ENCODE results near the gene PPP1R8. TPM values are rescaled to one million over a fixed set of nuclear protein-coding genes. Genes with fewer than 3 reads are reported as not detected.
A peak's percentile ranks its signal among the peaks of the same experiment; 100 is the strongest.

The PPP1R8 gene
- total RNA-seq, 2 experiments from 2014 or later = 57.4 to 68.7 TPM

GRCh38 chr1:27882543-27882903 is 51.9 kb downstream of the PPP1R8 start:
- Mint-ChIP-seq H3K4me3 (no peak overlapping the region), H3K27ac (no peak overlapping the region), H3K36me3 (peaks cover 41% of the 10 kb centered on the region)

GRCh38 chr1:27883536-27883935 is 53.0 kb downstream of the PPP1R8 start:
- Mint-ChIP-seq H3K4me1 (peaks cover 41% of the 10 kb centered on the region), H3K27me3 (no peaks in the 10 kb centered on the region), H3K4me3 (no peak overlapping the region), H3K27ac (no peak overlapping the region), H3K36me3 (peaks cover 38% of the 10 kb centered on the region), H3K9me3 (ENCODE audit: low read depth) (no peaks in the 10 kb centered on the region)
- CTCF ChIA-PET = interaction anchor here (1.0 kb wide), 1 partner anchor 13 kb away, joined by 3 read pairs; no protein-coding TSS in a partner anchor
- no peak for ATAC-seq
- DNase-seq = no peak

More at GRCh38 chr1:27882543-27882903, 51.9 kb downstream of the PPP1R8 start:
- Mint-ChIP-seq H3K27me3 (no peaks in the 10 kb centered on the region), H3K9me3 (ENCODE audit: low read depth) (no peaks in the 10 kb centered on the region), H3K4me1 (peaks cover 42% of the 10 kb centered on the region)
- CTCF ChIA-PET = no interaction called here
- no peak for ATAC-seq
- DNase-seq = no peak

GRCh38 chr1:27884006-27884954 is 53.7 kb downstream of the PPP1R8 start:
- H3K9me3 Mint-ChIP-seq (ENCODE audit: low read depth) = no peaks in the 10 kb centered on the region
- CTCF ChIA-PET = no interaction called here
- H3K36me3 Mint-ChIP-seq = peaks cover 42% of the 10 kb centered on the region
- H3K4me3 Mint-ChIP-seq = no peak overlapping the region
- peaks cover 45% of the 10 kb centered on the region for H3K4me1 Mint-ChIP-seq
- DNase-seq (no peak), ATAC-seq (no peak)
- H3K27me3 Mint-ChIP-seq = no peaks in the 10 kb centered on the region
- H3K27ac Mint-ChIP-seq = peak overlapping the region; percentile 36

- CTCF ChIA-PET = no interaction called here
- Mint-ChIP-seq H3K27me3 (no peaks in the 10 kb centered on the region), H3K9me3 (ENCODE audit: low read depth) (no peaks in the 10 kb centered on the region), H3K27ac (peak overlapping the region; percentile 27), H3K36me3 (peaks cover 45% of the 10 kb centered on the region), H3K4me1 (peaks cover 50% of the 10 kb centered on the region), H3K4me3 (no peak overlapping the region)
- no peak for DNase-seq
- no peak for ATAC-seq
Observed at GRCh38 chr1:27885114-27885528, 54.5 kb downstream of the PPP1R8 start.

GRCh38 chr1:27885621-27886352 is 55.2 kb downstream of the PPP1R8 start:
- DNase-seq (no peak), ATAC-seq (no peak)
- peaks cover 54% of the 10 kb centered on the region for H3K4me1 Mint-ChIP-seq
- H3K4me3 Mint-ChIP-seq = no peak overlapping the region
- H3K36me3 Mint-ChIP-seq = peaks cover 48% of the 10 kb centered on the region
- H3K27ac Mint-ChIP-seq = peak overlapping the region; percentile 89
- CTCF ChIA-PET = interaction anchor here (0.6 to 1.2 kb wide), 3 partner anchors 12 to 53 kb away, joined by 3 to 7 read pairs (median 5); no protein-coding TSS in a partner anchor
- no peaks in the 10 kb centered on the region for H3K9me3 Mint-ChIP-seq (ENCODE audit: low read depth)
- H3K27me3 Mint-ChIP-seq = no peaks in the 10 kb centered on the region

- Mint-ChIP-seq H3K27me3 (no peaks in the 10 kb centered on the region), H3K27ac (peak overlapping the region; percentile 89), H3K4me3 (no peak overlapping the region), H3K9me3 (ENCODE audit: low read depth) (no peaks in the 10 kb centered on the region), H3K36me3 (peaks cover 52% of the 10 kb centered on the region), H3K4me1 (peaks cover 60% of the 10 kb centered on the region)
- peak; percentile 10 for ATAC-seq
- no peak for DNase-seq
- CTCF ChIA-PET = interaction anchor here (0.6 to 1.2 kb wide), 3 partner anchors 13 to 54 kb away, joined by 3 to 7 read pairs (median 5); no protein-coding TSS in a partner anchor
Observed at GRCh38 chr1:27886353-27886679, 55.7 kb downstream of the PPP1R8 start.

GRCh38 chr1:27886744-27887143 is 56.2 kb downstream of the PPP1R8 start:
- CTCF ChIA-PET = interaction anchor here (0.6 to 1.2 kb wide), 3 partner anchors 13 to 54 kb away, joined by 3 to 7 read pairs (median 5); no protein-coding TSS in a partner anchor
- Mint-ChIP-seq H3K36me3 (peaks cover 56% of the 10 kb centered on the region), H3K27ac (peak overlapping the region; percentile 89), H3K4me1 (peaks cover 64% of the 10 kb centered on the region), H3K4me3 (peak overlapping the region; percentile 50), H3K27me3 (no peaks in the 10 kb centered on the region), H3K9me3 (ENCODE audit: low read depth) (no peaks in the 10 kb centered on the region)
- DNase-seq (no peak), ATAC-seq (peak; percentile 25)

- peak overlapping the region; percentile 50 for H3K4me3 Mint-ChIP-seq
- H3K9me3 Mint-ChIP-seq (ENCODE audit: low read depth) = no peaks in the 10 kb centered on the region
- H3K4me1 Mint-ChIP-seq = peaks cover 71% of the 10 kb centered on the region
- CTCF ChIA-PET = interaction anchor here (1.2 kb wide), 1 partner anchor 30 kb away, joined by 7 read pairs; no protein-coding TSS in a partner anchor
- H3K27ac Mint-ChIP-seq = peak overlapping the region; percentile 89
- DNase-seq = peak; percentile 84
- peaks cover 62% of the 10 kb centered on the region for H3K36me3 Mint-ChIP-seq
- H3K27me3 Mint-ChIP-seq = no peaks in the 10 kb centered on the region
- ATAC-seq = peak; percentile 83
Observed at GRCh38 chr1:27887215-27888021, 56.8 kb downstream of the PPP1R8 start.

GRCh38 chr1:27889506-27889905 is 58.9 kb downstream of the PPP1R8 start:
- ATAC-seq (no peak), DNase-seq (no peak)
- no peak overlapping the region for H3K4me3 Mint-ChIP-seq
- H3K4me1 Mint-ChIP-seq = peaks cover 72% of the 10 kb centered on the region
- H3K36me3 Mint-ChIP-seq = peaks cover 71% of the 10 kb centered on the region
- CTCF ChIA-PET = interaction anchor here (1.8 kb wide), 1 partner anchor 16 kb away, joined by 6 read pairs; no protein-coding TSS in a partner anchor
- no peaks in the 10 kb centered on the region for H3K9me3 Mint-ChIP-seq (ENCODE audit: low read depth)
- H3K27ac Mint-ChIP-seq = peak overlapping the region; percentile 14
- no peaks in the 10 kb centered on the region for H3K27me3 Mint-ChIP-seq

- Mint-ChIP-seq H3K9me3 (ENCODE audit: low read depth) (no peaks in the 10 kb centered on the region), H3K27me3 (no peaks in the 10 kb centered on the region), H3K36me3 (peaks cover 65% of the 10 kb centered on the region), H3K27ac (peak overlapping the region; percentile 85), H3K4me3 (peak overlapping the region; percentile 10), H3K4me1 (peaks cover 57% of the 10 kb centered on the region)
- ATAC-seq (peak; percentile 31), DNase-seq (peak; percentile 69)
- CTCF ChIA-PET = interaction anchor here (1.2 to 1.8 kb wide), 4 partner anchors 18 to 33 kb away, joined by 4 to 10 read pairs (median 6); no protein-coding TSS in a partner anchor
Observed at GRCh38 chr1:27891196-27891889, 60.8 kb downstream of the PPP1R8 start.

GRCh38 chr1:27894521-27894920 is 63.9 kb downstream of the PPP1R8 start:
- Mint-ChIP-seq H3K4me1 (peaks cover 33% of the 10 kb centered on the region), H3K9me3 (ENCODE audit: low read depth) (no peaks in the 10 kb centered on the region), H3K36me3 (peaks cover 53% of the 10 kb centered on the region), H3K4me3 (no peak overlapping the region), H3K27ac (no peak overlapping the region), H3K27me3 (no peaks in the 10 kb centered on the region)
- CTCF ChIA-PET = no interaction called here
- no peak for ATAC-seq
- DNase-seq = no peak

All from activated CD8-positive, alpha-beta memory T cell treated with anti-CD3 and anti-CD28 coated beads, Interleukin-2, amount 10 ng/mL, durations not matched to agents 7 days and 5 days (primary cell).